Hepatocyte (in vitro differentiated cells): Measurements from ENCODE around the gene COX5A. TPM values are rescaled to one million over a fixed set of nuclear protein-coding genes. Genes with fewer than 3 reads are reported as not detected.

Source experiments
- DNase-seq: peaks from one replicate; pipeline ENCODE4 v3.0.0-alpha.2; 2016; ENCODE audit warnings: low spot score
- H2AFZ ChIP-seq: fragments of 200-600 bp; sonication (generic); 2 replicates; pipeline ENCODE4 v1.6.0; 2016; ENCODE audit warnings: antibody characterized with exemption, mild to moderate bottlenecking
- H3K27ac ChIP-seq: fragments of 200-600 bp; sonication (generic); 2 replicates; pipeline ENCODE4 v1.5.1; 2016; ENCODE audit warnings: mild to moderate bottlenecking
- H3K27me3 ChIP-seq: fragments of 200-600 bp; sonication (generic); 2 replicates; pipeline ENCODE4 v1.6.1; 2016
- H3K36me3 ChIP-seq: fragments of 200-600 bp; sonication (generic); replicated peaks from 2 replicates; pipeline ENCODE4 v1.5.1; 2016; ENCODE audit warnings: low read depth; ENCODE audit not compliant: insufficient read depth
- H3K4me1 ChIP-seq: fragments of 200-600 bp; sonication (generic); 2 replicates; pipeline ENCODE4 v1.5.1; 2016; ENCODE audit warnings: mild to moderate bottlenecking, moderate library complexity; ENCODE audit not compliant: insufficient read depth
- H3K4me2 ChIP-seq: fragments of 200-600 bp; sonication (generic); 2 replicates; pipeline ENCODE4 v1.6.0; 2016
- H3K4me3 ChIP-seq: fragments of 200-600 bp; sonication (generic); 2 replicates; pipeline ENCODE4 v1.5.1; 2016; ENCODE audit warnings: mild to moderate bottlenecking
- H3K79me2 ChIP-seq: fragments of 200-600 bp; sonication (generic); 2 replicates; pipeline ENCODE4 v1.6.0; 2017; ENCODE audit warnings: mild to moderate bottlenecking
- H3K9me2 ChIP-seq: fragments of 200-600 bp; sonication (generic); replicated peaks from 2 replicates; pipeline ENCODE4 v1.6.0; 2017; ENCODE audit warnings: mild to moderate bottlenecking; ENCODE audit not compliant: insufficient read depth
- H3K9me3 ChIP-seq: fragments of 200-600 bp; sonication (generic); 2 replicates; pipeline ENCODE4 v1.5.1; 2016; ENCODE audit warnings: low read depth, mild to moderate bottlenecking
- H4K20me1 ChIP-seq: fragments of 200-600 bp; sonication (generic); 2 replicates; pipeline ENCODE4 v1.6.0; 2016; ENCODE audit warnings: mild to moderate bottlenecking; ENCODE audit not compliant: insufficient read depth, poor library complexity, severe bottlenecking
- EZH2 ChIP-seq: fragments of 200-600 bp; sonication (generic); IDR thresholded peaks from 2 replicates; pipeline ENCODE4 v1.6.1; 2016; ENCODE audit warnings: antibody characterized with exemption, mild to moderate bottlenecking, borderline replicate concordance
- EZH2phosphoT487 ChIP-seq: fragments of 200-600 bp; sonication (generic); IDR thresholded peaks from one replicate; pipeline ENCODE4 v1.6.1; 2018; ENCODE audit warnings: antibody characterized with exemption, mild to moderate bottlenecking, low read depth, moderate library complexity; ENCODE audit not compliant: unreplicated experiment, severe bottlenecking
- WGBS: methylation state at CpG from one replicate; pipeline ENCODE4 v1.1.6; 2016; ENCODE audit warnings: low lambda C conversion rate; ENCODE audit errors: missing lambda C conversion rate; 5-methylcytosine and 5-hydroxymethylcytosine counted together
- polyA plus RNA-seq: library from polyadenylated mRNA; unstranded; fragments of >200 nt; fragmentation: Nextera tagmentation; extraction: Ambion mirVana; gene quantifications from 2 replicates; pipeline ENCODE4 v1.2.1, GENCODE V29; 2016
- total RNA-seq: library from RNA; depleted of rRNA; stranded (reverse); fragments of >200 nt; gene quantifications from 2 replicates; pipeline ENCODE4 v1.2.3, GENCODE V29; 2014
- TF ChIP-seq, protein P1 (sequence below): fragments of 200-600 bp; sonication (generic); IDR thresholded peaks from 2 replicates; pipeline ENCODE4 v1.5.1; 2016; ENCODE audit warnings: antibody characterized with exemption, mild to moderate bottlenecking; ENCODE audit not compliant: poor library complexity

Gene COX5A
- total and polyA plus RNA-seq, 2 experiments from 2014 or later = 151 to 449 TPM

DNA sequence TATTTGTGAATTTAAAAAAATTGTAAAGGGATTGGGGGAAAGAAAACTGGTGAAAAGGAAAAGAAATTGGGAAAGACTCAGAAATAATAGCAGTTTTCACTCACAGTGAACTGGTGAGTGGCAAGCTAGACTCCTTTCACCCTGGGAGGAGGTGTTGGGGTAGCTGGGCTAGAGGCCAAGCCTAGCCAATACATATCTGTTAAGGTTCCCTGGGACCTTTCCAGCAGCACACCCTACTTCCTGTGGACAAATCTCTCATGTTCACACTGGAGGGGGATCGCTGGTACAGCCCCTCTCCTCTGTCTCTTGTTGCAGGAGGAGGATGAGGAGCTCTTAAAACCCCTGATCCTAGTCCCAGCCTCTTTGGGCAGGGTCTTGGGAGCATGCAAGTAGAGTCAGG lies 22.4 kb upstream of the COX5A start:
- H3K4me2 ChIP-seq = no peak overlapping the region
- H3K79me2 ChIP-seq = peaks cover 6% of the 10 kb centered on the region
- H3K9me2 ChIP-seq = no peaks in the 10 kb centered on the region
- no peak overlapping the region for H2AFZ ChIP-seq
- peaks cover 55% of the 10 kb centered on the region for H3K27me3 ChIP-seq
- whole genome bisulfite sequencing = 68% methylated on average over 1 of the region's 1 CpG
- TF ChIP-seq EZH2phosphoT487 = no peak
- TF ChIP-seq, protein P1, sequence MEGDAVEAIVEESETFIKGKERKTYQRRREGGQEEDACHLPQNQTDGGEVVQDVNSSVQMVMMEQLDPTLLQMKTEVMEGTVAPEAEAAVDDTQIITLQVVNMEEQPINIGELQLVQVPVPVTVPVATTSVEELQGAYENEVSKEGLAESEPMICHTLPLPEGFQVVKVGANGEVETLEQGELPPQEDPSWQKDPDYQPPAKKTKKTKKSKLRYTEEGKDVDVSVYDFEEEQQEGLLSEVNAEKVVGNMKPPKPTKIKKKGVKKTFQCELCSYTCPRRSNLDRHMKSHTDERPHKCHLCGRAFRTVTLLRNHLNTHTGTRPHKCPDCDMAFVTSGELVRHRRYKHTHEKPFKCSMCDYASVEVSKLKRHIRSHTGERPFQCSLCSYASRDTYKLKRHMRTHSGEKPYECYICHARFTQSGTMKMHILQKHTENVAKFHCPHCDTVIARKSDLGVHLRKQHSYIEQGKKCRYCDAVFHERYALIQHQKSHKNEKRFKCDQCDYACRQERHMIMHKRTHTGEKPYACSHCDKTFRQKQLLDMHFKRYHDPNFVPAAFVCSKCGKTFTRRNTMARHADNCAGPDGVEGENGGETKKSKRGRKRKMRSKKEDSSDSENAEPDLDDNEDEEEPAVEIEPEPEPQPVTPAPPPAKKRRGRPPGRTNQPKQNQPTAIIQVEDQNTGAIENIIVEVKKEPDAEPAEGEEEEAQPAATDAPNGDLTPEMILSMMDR = no peak
- TF ChIP-seq EZH2 = no peak
- H4K20me1 ChIP-seq = no peaks in the 10 kb centered on the region
- H3K4me1 ChIP-seq = peaks cover 33% of the 10 kb centered on the region
- no peak overlapping the region for H3K27ac ChIP-seq
- no peak for DNase-seq
- no peak overlapping the region for H3K4me3 ChIP-seq
- no peaks in the 10 kb centered on the region for H3K36me3 ChIP-seq
- H3K9me3 ChIP-seq = no peaks in the 10 kb centered on the region

DNA sequence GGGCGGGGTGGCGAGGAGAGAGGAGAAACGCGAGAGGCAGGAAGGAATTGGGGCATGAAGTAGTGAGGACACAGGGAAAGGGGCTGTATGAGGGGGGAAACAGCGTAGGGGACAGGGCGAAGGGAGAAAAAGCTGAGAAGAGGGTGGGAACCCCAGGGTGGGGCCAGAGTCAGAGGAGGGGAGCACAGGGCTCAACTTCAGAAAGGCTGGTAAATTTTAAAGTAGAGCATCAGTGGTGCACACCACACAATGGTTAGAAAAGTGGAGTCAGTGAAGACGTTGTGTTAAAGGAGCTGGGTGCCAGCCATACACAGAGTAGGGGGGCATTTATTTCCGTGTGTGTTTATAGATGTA lies 21.7 kb upstream of the COX5A start:
- DNase-seq = no peak
- no peak for TF ChIP-seq EZH2
- TF ChIP-seq EZH2phosphoT487 = no peak
- TF ChIP-seq, protein P1 = no peak
- Histone ChIP-seq H3K27me3 (peaks cover 55% of the 10 kb centered on the region), H4K20me1 (no peaks in the 10 kb centered on the region), H3K4me2 (peak overlapping the region; percentile 97), H3K9me3 (no peaks in the 10 kb centered on the region), H3K4me1 (peaks cover 39% of the 10 kb centered on the region), H3K79me2 (peaks cover 6% of the 10 kb centered on the region), H2AFZ (peak overlapping the region; percentile 95), H3K9me2 (no peaks in the 10 kb centered on the region), H3K4me3 (no peak overlapping the region), H3K27ac (no peak overlapping the region), H3K36me3 (no peaks in the 10 kb centered on the region)
- WGBS = 26% methylated on average over 2 of the region's 8 CpGs

DNA sequence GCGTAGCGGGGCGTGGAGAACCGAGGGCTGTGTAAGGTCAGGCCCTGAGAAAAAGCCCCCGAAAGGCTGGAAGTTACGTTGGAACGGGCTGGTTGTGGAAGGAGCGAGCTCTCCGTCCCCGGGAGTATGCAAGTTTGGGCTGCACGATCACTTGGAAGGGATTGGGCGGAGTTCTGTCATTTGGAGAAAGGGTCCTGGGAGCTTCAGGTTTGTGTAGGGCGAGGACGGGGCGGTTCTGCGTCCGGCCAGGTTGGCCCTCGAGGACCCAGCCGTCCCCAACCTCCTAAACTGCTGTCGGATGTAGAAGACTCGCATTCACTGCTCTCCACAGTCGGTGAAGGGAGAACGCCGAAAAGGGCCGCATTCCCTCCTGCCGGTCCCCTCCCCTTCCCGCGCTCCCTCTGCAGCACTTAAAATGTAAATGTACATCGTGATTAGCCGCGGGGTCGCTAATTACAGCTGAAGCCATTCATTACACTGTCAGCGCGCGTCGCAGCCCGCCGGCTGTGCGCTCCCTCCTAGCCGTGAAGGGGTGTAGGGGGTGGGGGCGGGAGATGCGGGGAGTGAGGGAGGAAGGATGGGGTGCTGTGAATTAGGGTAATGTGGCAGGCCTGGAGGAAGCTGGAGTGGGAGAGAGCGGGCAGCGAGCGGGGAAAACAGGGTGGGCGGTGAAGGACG lies 21.2 kb upstream of the COX5A start:
- Histone ChIP-seq H4K20me1 (peaks cover 2% of the 10 kb centered on the region), H3K4me1 (peaks cover 42% of the 10 kb centered on the region), H3K4me2 (peak overlapping the region; percentile 97), H3K9me2 (no peaks in the 10 kb centered on the region), H3K36me3 (no peaks in the 10 kb centered on the region), H3K9me3 (no peaks in the 10 kb centered on the region), H3K27me3 (peaks cover 55% of the 10 kb centered on the region), H3K27ac (no peak overlapping the region), H3K79me2 (peaks cover 6% of the 10 kb centered on the region), H3K4me3 (peak overlapping the region; percentile 24), H2AFZ (peak overlapping the region; percentile 95)
- TF ChIP-seq, protein P1 = no peak
- TF ChIP-seq EZH2 = peak; percentile 86
- no peak for DNase-seq
- 2% methylated on average over 42 of the region's 47 CpGs for WGBS
